ENCODE results near the gene THOC5.

DNA sequence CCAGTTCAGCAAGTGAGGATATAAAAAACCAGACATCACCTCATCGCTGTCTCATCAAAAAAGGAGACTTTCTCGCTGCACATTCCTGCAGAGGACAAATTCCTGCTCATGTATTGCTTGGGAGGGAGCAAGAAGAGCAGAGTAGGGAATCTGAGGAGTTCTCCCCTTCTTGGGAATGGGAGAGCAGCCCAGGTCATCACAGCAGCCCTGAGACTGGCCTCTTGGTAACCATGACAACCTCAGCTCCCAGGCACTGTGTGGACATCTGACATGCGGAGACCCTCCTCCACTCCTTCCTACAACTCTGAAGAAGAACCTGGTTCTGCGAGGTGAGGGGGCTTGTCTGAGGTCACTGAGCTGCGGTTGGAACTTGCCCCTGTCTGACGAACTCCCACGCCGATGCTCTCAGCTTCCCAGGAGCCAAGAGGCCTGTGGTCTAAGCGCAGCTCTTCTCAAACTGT is 97.3 kb downstream of the THOC5 start:
- TF ChIP-seq, protein P1, sequence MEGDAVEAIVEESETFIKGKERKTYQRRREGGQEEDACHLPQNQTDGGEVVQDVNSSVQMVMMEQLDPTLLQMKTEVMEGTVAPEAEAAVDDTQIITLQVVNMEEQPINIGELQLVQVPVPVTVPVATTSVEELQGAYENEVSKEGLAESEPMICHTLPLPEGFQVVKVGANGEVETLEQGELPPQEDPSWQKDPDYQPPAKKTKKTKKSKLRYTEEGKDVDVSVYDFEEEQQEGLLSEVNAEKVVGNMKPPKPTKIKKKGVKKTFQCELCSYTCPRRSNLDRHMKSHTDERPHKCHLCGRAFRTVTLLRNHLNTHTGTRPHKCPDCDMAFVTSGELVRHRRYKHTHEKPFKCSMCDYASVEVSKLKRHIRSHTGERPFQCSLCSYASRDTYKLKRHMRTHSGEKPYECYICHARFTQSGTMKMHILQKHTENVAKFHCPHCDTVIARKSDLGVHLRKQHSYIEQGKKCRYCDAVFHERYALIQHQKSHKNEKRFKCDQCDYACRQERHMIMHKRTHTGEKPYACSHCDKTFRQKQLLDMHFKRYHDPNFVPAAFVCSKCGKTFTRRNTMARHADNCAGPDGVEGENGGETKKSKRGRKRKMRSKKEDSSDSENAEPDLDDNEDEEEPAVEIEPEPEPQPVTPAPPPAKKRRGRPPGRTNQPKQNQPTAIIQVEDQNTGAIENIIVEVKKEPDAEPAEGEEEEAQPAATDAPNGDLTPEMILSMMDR (IDR thresholded peaks at IDR 0.05) = no peak
- TF ChIP-seq SIN3A (IDR thresholded peaks at IDR 0.05; ENCODE audit: borderline replicate concordance, insufficient read depth, low read depth, low read length) = no peak

All from Panc1 (cell line).